K562 (cell line): ENCODE results near the gene PPIF. TPM values are rescaled to one million over a fixed set of nuclear protein-coding genes. Genes with fewer than 3 reads are reported as not detected.
A peak's percentile ranks its signal among the peaks of the same experiment; 100 is the strongest.

Experiments used
- ATAC-seq: fragments of 200-7000 bp; cut with Tn5 transposase; 3 replicates; pipeline ENCODE4 v1.9.1; 2020; ENCODE audit warnings: moderate library complexity
- BruUV-seq: library from RNA; stranded (reverse); fragments of 400-500 nt; replicated peaks from 2 replicates; lab custom pipeline; 2021; lab: Mats Ljungman, UMichigan
- CTCF ChIA-PET: fragments of 300-600 bp; formaldehyde crosslinking; extraction: SDS; loops from one replicate; lab custom pipeline; 2021; ENCODE audit warnings: low intra/inter-chr PET ratio; lab: Yijun Ruan, JAX
- POLR2A ChIA-PET: fragments of 300-600, 350-650 bp; sonication (Branson Sonifier 250); formaldehyde crosslinking; extraction: SDS; loops from one replicate; lab custom pipeline; 2021; ENCODE audit warnings: antibody characterized with exemption, inconsistent platforms; lab: Yijun Ruan, JAX
- DNase-seq, 4 experiments: peaks; one replicate each; pipeline versions ENCODE4 v3.0.0 to v3.0.0-alpha.2; 2011 to 2018; ENCODE audit warnings: low spot score in 3 of 4, mixed read lengths in 3 of 4; ENCODE audit errors: extremely low read depth in 1 of 4
- FAIRE-seq: peaks from 2 replicates; lab custom pipeline; 2011; peaks lifted over from hg19 to GRCh38; lab: Jason Lieb, UNC
- H2AFZ ChIP-seq: 2 replicates; pipeline ENCODE4 v1.6.0; 2011; ENCODE audit warnings: low read depth, low read length, control low read depth, inconsistent platforms
- H3K27ac ChIP-seq: fragments of 200-600 bp; 3 replicates; pipeline ENCODE4 v1.8.0; 2011; ENCODE audit warnings: low read depth, mild to moderate bottlenecking, control low read depth, inconsistent platforms, low read length, moderate library complexity, mixed read lengths; ENCODE audit errors: extremely low read depth
- H3K27me3 ChIP-seq, 2 experiments: fragments of 300-600 bp in 1 of 2; 2 replicates in 1 of 2; 3 replicates in 1 of 2; pipeline versions ENCODE4 v1.6.0 to v1.8.0; 2011; ENCODE audit warnings: inconsistent platforms in 2 of 2, low read length in 2 of 2, mild to moderate bottlenecking in 1 of 2, mixed read lengths in 1 of 2, moderate library complexity in 1 of 2; ENCODE audit not compliant: control insufficient read depth in 2 of 2, insufficient read depth in 2 of 2
- H3K36me3 ChIP-seq: fragments of 300-600 bp; 3 replicates; pipeline ENCODE4 v1.8.0; 2011; ENCODE audit warnings: mild to moderate bottlenecking, low read length, inconsistent platforms; ENCODE audit not compliant: control insufficient read depth, insufficient read depth
- H3K4me1 ChIP-seq, 2 experiments: fragments of 200-600 bp in 1 of 2; replicated peaks in 1 of 2; 2 replicates in 1 of 2; 3 replicates in 1 of 2; pipeline versions ENCODE4 v1.5.1 to v1.8.0; 2011; ENCODE audit warnings: inconsistent platforms in 2 of 2, low read length in 2 of 2, mild to moderate bottlenecking in 1 of 2, mixed read lengths in 1 of 2, moderate library complexity in 1 of 2; ENCODE audit not compliant: control insufficient read depth in 2 of 2, insufficient read depth in 2 of 2
- H3K4me2 ChIP-seq: 2 replicates; pipeline ENCODE4 v1.6.1; 2011; ENCODE audit warnings: low read length, control low read depth, inconsistent platforms, mixed read lengths; ENCODE audit not compliant: insufficient read depth
- H3K4me3 ChIP-seq: fragments of 200-600 bp; sonication (generic), shearing (Covaris generic); 2 replicates; pipeline ENCODE4 v1.5.1; 2016; ENCODE audit warnings: control low read depth, inconsistent platforms
- H3K79me2 ChIP-seq: fragments of 200-600 bp; 3 replicates; pipeline ENCODE4 v1.8.0; 2011; ENCODE audit warnings: low read length, inconsistent platforms; ENCODE audit not compliant: control insufficient read depth, insufficient read depth
- H3K9ac ChIP-seq, 2 experiments: 2 replicates each; pipeline versions ENCODE4 v1.6.0 to v1.6.1; 2011; ENCODE audit warnings: low read depth in 2 of 2, low read length in 2 of 2, control low read depth in 1 of 2, inconsistent platforms in 1 of 2, mild to moderate bottlenecking in 1 of 2, mixed read lengths in 1 of 2; ENCODE audit not compliant: insufficient read depth in 1 of 2
- H3K9me1 ChIP-seq: one replicate; pipeline ENCODE4 v1.6.0; 2011; ENCODE audit warnings: inconsistent platforms, mild to moderate bottlenecking, low read length, moderate library complexity; ENCODE audit not compliant: control insufficient read depth, insufficient read depth
- H3K9me3 ChIP-seq: replicated peaks from 2 replicates; pipeline ENCODE4 v1.5.1; 2011; ENCODE audit warnings: low read depth, low read length, inconsistent platforms; ENCODE audit not compliant: control insufficient read depth, insufficient read depth
- H4K20me1 ChIP-seq: replicated peaks from 2 replicates; pipeline ENCODE4 v1.6.1; 2011; ENCODE audit warnings: low read length, inconsistent platforms, mixed read lengths; ENCODE audit not compliant: control insufficient read depth, insufficient read depth
- DMBX1 ChIP-seq: fragments of 250-450 bp; sonication (Bioruptor Pico); IDR thresholded peaks from 2 replicates; pipeline ENCODE4 v1.8.0; 2022; ENCODE audit warnings: inconsistent platforms, mild to moderate bottlenecking, moderate library complexity, borderline replicate concordance
- E2F3 ChIP-seq: fragments of 250-450 bp; sonication (Bioruptor Pico); IDR thresholded peaks from 2 replicates; pipeline ENCODE4 v1.4.0; 2020; ENCODE audit warnings: mild to moderate bottlenecking
- ELF2 ChIP-seq: fragments of 250-450 bp; sonication (Bioruptor Pico); IDR thresholded peaks from 2 replicates; pipeline ENCODE4 v1.5.0; 2021; ENCODE audit warnings: mild to moderate bottlenecking
- ETV5 ChIP-seq: sonication (generic); formaldehyde crosslinking; IDR thresholded peaks from 2 replicates; pipeline ENCODE4 v1.4.0; 2020; ENCODE audit warnings: low read depth, mild to moderate bottlenecking, missing genetic modification reagents
- FOXJ2 ChIP-seq: fragments of 200-800 bp; sonication (Bioruptor generic); IDR thresholded peaks from 2 replicates; pipeline ENCODE4 v1.6.1; 2016; ENCODE audit warnings: missing genetic modification characterization, missing compliant biosample characterization
- ID3 ChIP-seq, 2 experiments: fragments of 250-450 bp in 1 of 2; fragments of 450-650 bp in 1 of 2; sonication (Bioruptor Pico) in 1 of 2; IDR thresholded peaks; 2 replicates each; pipeline versions ENCODE4 v1.6.1 to v1.8.0; 2016 to 2021; ENCODE audit warnings: mild to moderate bottlenecking in 2 of 2, moderate library complexity in 2 of 2, missing compliant biosample characterization in 1 of 2, missing genetic modification characterization in 1 of 2
- JUND ChIP-seq, 2 experiments: IDR thresholded peaks; 2 replicates in 1 of 2; 3 replicates in 1 of 2; pipeline ENCODE4 v1.6.1; 2011; ENCODE audit warnings: borderline replicate concordance in 2 of 2, low read depth in 2 of 2, low read length in 2 of 2, improper control_type of control experiment in 1 of 2, missing biosample characterization in 1 of 2, missing genetic modification characterization in 1 of 2, missing genetic modification reagents in 1 of 2
- MAFG ChIP-seq: fragments of 450-650 bp; conservative IDR thresholded peaks from 2 replicates; pipeline ENCODE4 v1.6.1; 2016; ENCODE audit warnings: missing genetic modification characterization, missing compliant biosample characterization
- MCM5 ChIP-seq: fragments of 450-650 bp; IDR thresholded peaks from 2 replicates; pipeline ENCODE4 v1.6.1; 2016; ENCODE audit warnings: low read depth
- NELFE ChIP-seq: IDR thresholded peaks from 2 replicates; pipeline ENCODE4 v1.6.1; 2011; ENCODE audit warnings: mild to moderate bottlenecking; ENCODE audit not compliant: insufficient read depth, insufficient read length
- NONO ChIP-seq, 2 experiments: fragments of 200-400 bp in 1 of 2; fragments of 450-650 bp in 1 of 2; formaldehyde crosslinking in 1 of 2; IDR thresholded peaks; 2 replicates each; pipeline ENCODE4 v1.6.1; 2017; ENCODE audit warnings: low read depth in 2 of 2, mild to moderate bottlenecking in 2 of 2, moderate library complexity in 2 of 2, low read length in 1 of 2
- RAD21 ChIP-seq, 2 experiments: fragments of 250-450 bp in 1 of 2; fragments of 450-650 bp in 1 of 2; sonication (Bioruptor Pico) in 1 of 2; formaldehyde crosslinking in 1 of 2; IDR thresholded peaks in 1 of 2; conservative IDR thresholded peaks in 1 of 2; 2 replicates each; pipeline versions ENCODE4 v1.4.0 to v1.8.0; 2020 to 2022; ENCODE audit warnings: mild to moderate bottlenecking in 2 of 2, moderate library complexity in 1 of 2
- SAP30 ChIP-seq: fragments of 200-600 bp; sonication (generic); IDR thresholded peaks from 2 replicates; pipeline ENCODE4 v1.6.1; 2012; ENCODE audit warnings: borderline replicate concordance, low read depth, mild to moderate bottlenecking, moderate library complexity, low read length, control low read depth, inconsistent platforms; ENCODE audit not compliant: insufficient read depth, poor library complexity, severe bottlenecking
- SP1 ChIP-seq: sonication (generic); formaldehyde crosslinking; IDR thresholded peaks from 2 replicates; pipeline ENCODE4 v1.8.1; 2022; ENCODE audit warnings: mild to moderate bottlenecking, missing genetic modification reagents
- SP2 ChIP-seq: IDR thresholded peaks from 2 replicates; pipeline ENCODE4 v1.6.1; 2011; ENCODE audit warnings: mild to moderate bottlenecking, low read depth, low read length, moderate library complexity; ENCODE audit not compliant: poor library complexity, severe bottlenecking; ENCODE audit errors: extremely low read depth
- SRSF1 ChIP-seq: fragments of 200-400 bp; formaldehyde crosslinking; IDR thresholded peaks from 2 replicates; pipeline ENCODE4 v1.6.1; 2017; ENCODE audit warnings: mild to moderate bottlenecking, low read depth, low read length, moderate library complexity
- ZC3H11A ChIP-seq: IDR thresholded peaks from 2 replicates; pipeline ENCODE4 v1.6.1; 2012; ENCODE audit warnings: low read depth, low read length, improper control_type of control experiment
- ZNF445 ChIP-seq: fragments of 250-450 bp; sonication (Bioruptor Pico); IDR thresholded peaks from 2 replicates; pipeline ENCODE4 v1.4.0; 2020; ENCODE audit warnings: low read depth, mild to moderate bottlenecking, moderate library complexity
- WGBS: fragments of 100-300 bp; shearing (Covaris generic); methylation state at CpG from one replicate; pipeline ENCODE4 v1.1.6; 2016; ENCODE audit warnings: low coverage, mixed read lengths; ENCODE audit not compliant: insufficient coverage; ENCODE audit errors: missing lambda C conversion rate; 5-methylcytosine and 5-hydroxymethylcytosine counted together
- in situ Hi-C: fragments of 300-500 bp; cut with MboI; formaldehyde crosslinking; loops from 4 replicates; pipeline ENCODE4 v1.15.0; 2018; ENCODE audit warnings: inconsistent platforms, mixed read lengths
- intact Hi-C: fragments of 100-400 bp; cut with micrococcal nuclease; formaldehyde crosslinking; loops from 2 replicates; pipeline ENCODE4 v1.14.2; 2022
- polyA plus RNA-seq, 8 experiments: library from polyadenylated mRNA; depleted of rRNA in 4 of 8; stranded (reverse) in 5 of 8; unstranded in 3 of 8; fragments of >200 nt; fragmentation: Nextera tagmentation in 2 of 8; fragmentation: Illumina TruSeq in 1 of 8; extraction: Ambion mirVana in 2 of 8; extraction: Trizol in 1 of 8; gene quantifications; 2 replicates each; pipeline versions ENCODE4 v1.2.1 to v1.2.3, GENCODE V29; 2011 to 2014; ENCODE audit warnings: inconsistent platforms in 1 of 8, missing spikeins in 1 of 8
- total RNA-seq, 7 experiments: library from RNA; depleted of rRNA in 6 of 7; stranded (reverse); fragments of >200 nt in 6 of 7; fragmentation: Illumina TruSeq in 2 of 7; extraction: Trizol in 2 of 7; gene quantifications; 2 replicates each; pipeline versions ENCODE4 v1.2.1 to v1.2.3, GENCODE V29; 2011 to 2021; ENCODE audit warnings: low replicate concordance in 1 of 7

PPIF gene
- total and polyA plus RNA-seq, 9 of the 15 experiments (the other 6 are each of a cell fraction or from before 2014, with no cell fraction given): 40.9 to 287 (median 117) TPM

GRCh38 chr10:79342811-79343561, 4.3 kb upstream of the PPIF start (continued):
- 0 out of 2 replicates have a peak, but pooled peaks have one; percentile 17 for TF ChIP-seq MAFG

DNA sequence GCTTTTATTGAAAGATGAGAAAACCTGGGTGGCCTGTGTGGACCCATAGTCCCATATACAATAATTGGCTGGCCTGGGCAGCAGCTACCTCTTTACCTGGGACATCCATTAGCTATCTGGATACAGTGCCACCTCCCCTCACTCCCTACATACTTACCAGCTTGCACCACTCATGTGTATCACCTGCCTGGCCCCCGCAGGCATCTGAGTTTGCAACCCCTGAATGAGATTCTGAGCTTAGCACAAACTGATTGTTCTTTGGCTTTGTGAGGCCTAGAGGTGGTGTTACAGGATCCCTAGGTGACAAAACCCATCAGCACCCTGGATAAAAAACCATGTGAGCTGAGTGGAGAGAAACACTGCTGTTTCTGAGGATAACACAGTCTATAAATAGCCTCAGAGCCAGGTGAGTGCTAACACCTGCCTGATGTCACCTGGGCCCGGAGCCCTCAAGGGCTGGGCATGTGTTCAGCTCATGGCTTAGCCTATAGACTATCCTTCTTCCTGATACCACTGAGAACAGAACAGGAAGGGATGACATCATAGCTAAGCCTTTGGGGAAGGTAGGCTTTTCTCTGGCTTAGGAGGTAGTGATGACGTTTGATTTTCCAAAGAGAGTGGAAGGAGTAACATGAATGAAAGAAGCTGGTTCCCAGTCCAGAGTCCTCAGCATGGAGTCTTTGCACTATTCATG, 2.6 kb upstream of the PPIF start:
- Histone ChIP-seq H3K9me3 (no peaks in the 10 kb centered on the region), H3K36me3 (peaks cover 14% of the 10 kb centered on the region), H3K4me1 (peaks cover 33 to 43% of the 10 kb centered on the region in 2 experiments), H3K27me3 (no peaks in the 10 kb centered on the region), H3K9ac (peak overlapping the region in 1 of 2 experiments; percentile 50; a peak in 1 of 4 replicates), H3K9me1 (peaks cover 10% of the 10 kb centered on the region), H3K79me2 (peaks cover 24% of the 10 kb centered on the region), H2AFZ (no peak overlapping the region), H3K27ac (no peak overlapping the region), H3K4me2 (no peak overlapping the region), H3K4me3 (no peak overlapping the region), H4K20me1 (peaks cover 16% of the 10 kb centered on the region)
- POLR2A ChIA-PET: interaction anchor here (0.6 to 2.6 kb wide), 11 partner anchors 8 to 564 kb away, joined by 3 to 16 read pairs (median 3); no protein-coding TSS in a partner anchor
- DNase-seq (no peak), FAIRE-seq (no peak), ATAC-seq (no peak)
- intact Hi-C loops: no loop called here
- 40% methylated on average over 3 of the region's 3 CpGs for WGBS
- BruUV-seq: no TSS peak
- in situ Hi-C loops: no loop called here
- CTCF ChIA-PET: no interaction called here
- TF ChIP-seq NONO (IDR thresholded peaks at IDR 0.05; ENCODE audit: low read depth in 2 of 2, low read length in 1 of 2) (no peak), JUND (IDR thresholded peaks at IDR 0.05; ENCODE audit: borderline replicate concordance, low read depth, low read length) (no peak; the same call in 1 of the 2 replicates), JUND (tag; IDR thresholded peaks at IDR 0.05; ENCODE audit: borderline replicate concordance, low read depth, low read length) (peak; percentile 49; the same call in 2 of the 3 replicates), E2F3 (CRISPR knock-in tag) (no peak), ETV5 (CRISPR knock-in tag) (no peak), MCM5 (no peak), DMBX1 (CRISPR knock-in tag) (no peak), ZC3H11A (no peak), FOXJ2 (tag) (no peak), ELF2 (CRISPR knock-in tag) (no peak), ID3 (CRISPR knock-in tag; IDR thresholded peaks at IDR 0.05) (no peak), ID3 (tag; IDR thresholded peaks at IDR 0.05) (no peak), SRSF1 (no peak), SAP30 (no peak), ZNF445 (CRISPR knock-in tag) (no peak), SP2 (no peak), NELFE (no peak), SP1 (CRISPR knock-in tag) (no peak), RAD21 (CRISPR knock-in tag; conservative IDR thresholded peaks at IDR 0.05 in 1 of 2, IDR thresholded peaks at IDR 0.05 in 1 of 2) (no peak)
